Endothelial cell of umbilical vein (primary cell): ENCODE results near the gene HSD3B1. TPM values are rescaled to one million over a fixed set of nuclear protein-coding genes. Genes with fewer than 3 reads are reported as not detected.

ENCODE experiments used
- BruUV-seq: library from RNA; stranded (reverse); fragments of 400-500 nt; replicated peaks from 2 replicates; lab custom pipeline; 2021; lab: Mats Ljungman, UMichigan
- CTCF ChIA-PET: fragments of 300-600, 350-600 bp; sonication (Branson Sonifier 250); formaldehyde crosslinking; loops from one replicate; lab custom pipeline; 2021; ENCODE audit warnings: antibody characterized with exemption, inconsistent platforms; lab: Charles Lee
- POLR2A ChIA-PET: fragments of 300-600, 350-600 bp; sonication (Branson Sonifier 250); formaldehyde crosslinking; loops from one replicate; lab custom pipeline; 2021; ENCODE audit warnings: antibody characterized with exemption, inconsistent platforms; lab: Charles Lee
- DNase-seq: peaks from one replicate; pipeline ENCODE4 v3.0.0-alpha.2; 2011; ENCODE audit warnings: low read depth, low spot score
- FAIRE-seq: peaks from 2 replicates; lab custom pipeline; 2011; peaks lifted over from hg19 to GRCh38; lab: Jason Lieb, UNC
- H2AFZ ChIP-seq: 2 replicates; pipeline ENCODE4 v1.6.0; 2012; ENCODE audit warnings: low read depth, low read length, control low read depth, inconsistent platforms
- H3K27ac ChIP-seq: 2 replicates; pipeline ENCODE4 v1.5.1; 2011; ENCODE audit warnings: low read depth, mild to moderate bottlenecking, control low read depth, low read length, moderate library complexity; ENCODE audit not compliant: insufficient read depth
- H3K27me3 ChIP-seq, 2 experiments: 2 replicates each; pipeline versions ENCODE4 v1.6.0 to v1.6.1; 2011; ENCODE audit warnings: low read length in 2 of 2, mixed read lengths in 1 of 2; ENCODE audit not compliant: control insufficient read depth in 2 of 2, insufficient read depth in 2 of 2
- H3K36me3 ChIP-seq, 2 experiments: 2 replicates in 1 of 2; 3 replicates in 1 of 2; pipeline ENCODE4 v1.5.1; 2011; ENCODE audit warnings: low read length in 2 of 2, mild to moderate bottlenecking in 1 of 2, moderate library complexity in 1 of 2; ENCODE audit not compliant: control insufficient read depth in 2 of 2, insufficient read depth in 2 of 2; ENCODE audit errors: extremely low read depth in 1 of 2
- H3K4me1 ChIP-seq: 3 replicates; pipeline ENCODE4 v1.5.1; 2011; ENCODE audit warnings: mild to moderate bottlenecking, low read length; ENCODE audit not compliant: control insufficient read depth, insufficient read depth; ENCODE audit errors: extremely low read depth
- H3K4me2 ChIP-seq: 2 replicates; pipeline ENCODE4 v1.6.1; 2011; ENCODE audit warnings: low read length, control low read depth, mixed read lengths; ENCODE audit not compliant: insufficient read depth
- H3K4me3 ChIP-seq, 3 experiments: fragments of 200-600 bp in 1 of 3; sonication (generic), shearing (Covaris generic) in 1 of 3; replicated peaks in 1 of 3; 2 replicates each; pipeline ENCODE4 v1.5.1; 2011 to 2016; ENCODE audit warnings: control low read depth in 3 of 3, low read length in 3 of 3, mild to moderate bottlenecking in 2 of 3, inconsistent platforms in 1 of 3, low read depth in 1 of 3, moderate library complexity in 1 of 3; ENCODE audit not compliant: insufficient read depth in 1 of 3
- H3K79me2 ChIP-seq: 2 replicates; pipeline ENCODE4 v1.6.0; 2012; ENCODE audit warnings: low read length, inconsistent platforms; ENCODE audit not compliant: control insufficient read depth, insufficient read depth
- H3K9ac ChIP-seq: replicated peaks from 2 replicates; pipeline ENCODE3; 2011; ENCODE audit warnings: low read length, control low read depth; ENCODE audit not compliant: insufficient read depth; ENCODE audit errors: extremely low read depth
- H3K9me1 ChIP-seq: replicated peaks from 3 replicates; pipeline ENCODE4 v1.6.0; 2011; ENCODE audit warnings: mild to moderate bottlenecking, low read length; ENCODE audit not compliant: control insufficient read depth, insufficient read depth; ENCODE audit errors: extremely low read depth
- H3K9me3 ChIP-seq: replicated peaks from 2 replicates; pipeline ENCODE4 v1.5.1; 2012; ENCODE audit warnings: low read length, inconsistent platforms; ENCODE audit not compliant: control insufficient read depth, insufficient read depth
- H4K20me1 ChIP-seq: replicated peaks from 2 replicates; pipeline ENCODE3; 2011; ENCODE audit warnings: mild to moderate bottlenecking, low read length; ENCODE audit not compliant: control insufficient read depth, insufficient read depth; ENCODE audit errors: extremely low read depth
- EZH2 ChIP-seq: IDR thresholded peaks from 2 replicates; pipeline ENCODE4 v1.6.1; 2012; ENCODE audit warnings: borderline replicate concordance, low read depth, mild to moderate bottlenecking, moderate library complexity, low read length, inconsistent platforms; ENCODE audit not compliant: severe bottlenecking
- FOS ChIP-seq: IDR thresholded peaks from 2 replicates; pipeline ENCODE4 v1.6.1; 2011; ENCODE audit warnings: mild to moderate bottlenecking, low read length, moderate library complexity, borderline replicate concordance; ENCODE audit not compliant: insufficient read depth
- GATA2 ChIP-seq: IDR thresholded peaks from 2 replicates; pipeline ENCODE4 v1.7.0; 2011; ENCODE audit warnings: low read depth, mild to moderate bottlenecking, moderate library complexity, mixed read lengths, low read length; ENCODE audit not compliant: insufficient read length, insufficient read depth
- JUN ChIP-seq: IDR thresholded peaks from 2 replicates; pipeline ENCODE4 v1.6.1; 2011; ENCODE audit warnings: borderline replicate concordance, low read depth; ENCODE audit not compliant: insufficient read length, insufficient read depth
- MYC ChIP-seq: IDR thresholded peaks from one replicate; pipeline ENCODE4 v1.6.1; 2011; ENCODE audit warnings: mild to moderate bottlenecking, low read depth, low read length
- POLR2A ChIP-seq: IDR thresholded peaks from 2 replicates; pipeline ENCODE4 v1.6.1; 2012; ENCODE audit warnings: low read depth, mild to moderate bottlenecking, control low read depth, low read length
- POLR2AphosphoS5 ChIP-seq: IDR thresholded peaks from 2 replicates; pipeline ENCODE4 v1.6.1; 2012; ENCODE audit warnings: low read depth, mild to moderate bottlenecking, control low read depth, low read length, moderate library complexity; ENCODE audit not compliant: insufficient read depth
- dilution Hi-C: fragments of 300-500 bp; cut with MboI; formaldehyde crosslinking; loops from one replicate; pipeline ENCODE4 v1.15.0; 2019; ENCODE audit warnings: low sequenced_read_pairs; ENCODE audit not compliant: extremely low pct_ligation_motif_present
- intact Hi-C: fragments of 100-400 bp; cut with micrococcal nuclease; formaldehyde crosslinking; loops from one replicate; pipeline ENCODE4 v1.10.0; 2022
- polyA plus RNA-seq, 4 experiments: library from polyadenylated mRNA; depleted of rRNA in 3 of 4; stranded (reverse) in 3 of 4; unstranded in 1 of 4; fragments of >200 nt; gene quantifications; 2 replicates each; pipeline versions ENCODE4 v1.2.1 to v1.2.3, GENCODE V29; 2011 to 2012; ENCODE audit warnings: missing spikeins in 1 of 4
- total RNA-seq: library from RNA; stranded (reverse); gene quantifications from 2 replicates; pipeline ENCODE4 v1.2.3, GENCODE V29; 2021
- TF ChIP-seq, protein P1 (sequence below), 2 donors: IDR thresholded peaks; 1 replicate in 1 of 2; 2 replicates in 1 of 2; pipeline ENCODE4 v1.5.1; 2011; ENCODE audit warnings: low read length in 2 of 2, mild to moderate bottlenecking in 2 of 2, moderate library complexity in 2 of 2, control low read depth in 1 of 2, inconsistent platforms in 1 of 2, low read depth in 1 of 2; ENCODE audit not compliant: insufficient read depth in 1 of 2; ENCODE audit errors: extremely low read depth in 1 of 2
- TF ChIP-seq, protein P2 (sequence below): IDR thresholded peaks from 2 replicates; pipeline ENCODE4 v1.6.1; 2011; ENCODE audit not compliant: insufficient read depth, insufficient read length

Gene HSD3B1
- total and polyA plus RNA-seq, 2 donors (not counting 3 experiments of a cell fraction or from before 2014, with no cell fraction given) = not detected

DNA sequence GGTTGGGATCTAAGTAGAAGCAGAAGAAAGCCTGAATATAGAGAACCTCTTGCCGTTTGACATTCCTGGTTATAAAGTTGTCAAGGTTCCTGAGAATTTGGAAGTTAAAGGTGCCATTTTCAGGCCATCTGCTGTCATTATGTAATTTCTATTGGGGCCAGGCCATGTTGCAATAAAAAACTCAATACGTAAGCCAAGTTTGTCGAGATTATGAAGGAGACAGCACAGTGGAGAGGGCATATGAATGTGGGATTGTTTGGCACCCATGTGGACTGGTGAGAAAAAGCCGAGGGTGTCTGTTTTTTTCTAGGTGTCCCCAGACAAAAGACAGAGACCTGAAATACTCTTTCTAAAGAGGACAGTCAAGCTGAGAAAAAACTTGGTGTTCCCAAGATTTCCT lies 18.8 kb upstream of the HSD3B1 start:
- BruUV-seq = no TSS peak
- intact Hi-C loops (no loop called here), dilution Hi-C loops (no loop called here)
- Histone ChIP-seq H3K4me3 (no peak overlapping the region), H3K27ac (no peak overlapping the region), H4K20me1 (no peaks in the 10 kb centered on the region), H3K9ac (no peak overlapping the region), H3K4me1 (no peaks in the 10 kb centered on the region), H3K9me3 (no peaks in the 10 kb centered on the region), H3K36me3 (no peaks in the 10 kb centered on the region), H3K79me2 (no peaks in the 10 kb centered on the region), H3K4me2 (no peak overlapping the region), H3K27me3 (no peaks in the 10 kb centered on the region), H2AFZ (no peak overlapping the region), H3K9me1 (no peaks in the 10 kb centered on the region)
- CTCF ChIA-PET = no interaction called here
- DNase-seq (no peak), FAIRE-seq (no peak)
- TF ChIP-seq EZH2 (no peak), FOS (no peak), MYC (no peak), GATA2 (no peak), POLR2AphosphoS5 (no peak), POLR2A (no peak), JUN (no peak)
- TF ChIP-seq, protein P1, sequence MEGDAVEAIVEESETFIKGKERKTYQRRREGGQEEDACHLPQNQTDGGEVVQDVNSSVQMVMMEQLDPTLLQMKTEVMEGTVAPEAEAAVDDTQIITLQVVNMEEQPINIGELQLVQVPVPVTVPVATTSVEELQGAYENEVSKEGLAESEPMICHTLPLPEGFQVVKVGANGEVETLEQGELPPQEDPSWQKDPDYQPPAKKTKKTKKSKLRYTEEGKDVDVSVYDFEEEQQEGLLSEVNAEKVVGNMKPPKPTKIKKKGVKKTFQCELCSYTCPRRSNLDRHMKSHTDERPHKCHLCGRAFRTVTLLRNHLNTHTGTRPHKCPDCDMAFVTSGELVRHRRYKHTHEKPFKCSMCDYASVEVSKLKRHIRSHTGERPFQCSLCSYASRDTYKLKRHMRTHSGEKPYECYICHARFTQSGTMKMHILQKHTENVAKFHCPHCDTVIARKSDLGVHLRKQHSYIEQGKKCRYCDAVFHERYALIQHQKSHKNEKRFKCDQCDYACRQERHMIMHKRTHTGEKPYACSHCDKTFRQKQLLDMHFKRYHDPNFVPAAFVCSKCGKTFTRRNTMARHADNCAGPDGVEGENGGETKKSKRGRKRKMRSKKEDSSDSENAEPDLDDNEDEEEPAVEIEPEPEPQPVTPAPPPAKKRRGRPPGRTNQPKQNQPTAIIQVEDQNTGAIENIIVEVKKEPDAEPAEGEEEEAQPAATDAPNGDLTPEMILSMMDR (IDR thresholded peaks at IDR 0.05; ENCODE audit: extremely low read depth in 1 of 2, insufficient read depth in 1 of 2, low read depth in 1 of 2, low read length in 2 of 2) = no peak
- TF ChIP-seq, protein P2, sequence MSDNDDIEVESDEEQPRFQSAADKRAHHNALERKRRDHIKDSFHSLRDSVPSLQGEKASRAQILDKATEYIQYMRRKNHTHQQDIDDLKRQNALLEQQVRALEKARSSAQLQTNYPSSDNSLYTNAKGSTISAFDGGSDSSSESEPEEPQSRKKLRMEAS = no peak
- POLR2A ChIA-PET = no interaction called here
